Measurements from ENCODE around the gene CDCA7. TPM values are rescaled to one million over a fixed set of nuclear protein-coding genes. Genes with fewer than 3 reads are reported as not detected.

Gene CDCA7
- polyA plus RNA-seq, 1 of the 3 experiments (the other 2 are of a cell fraction): 19.1 TPM

GRCh38 chr2:173349287-173349686 is 5.4 kb upstream of the CDCA7 start:
- H3K36me3 ChIP-seq (replicated peaks in 1 of 2; ENCODE audit: control insufficient read depth in 1 of 2, insufficient read depth in 2 of 2, low read length in 1 of 2): no peaks in the 10 kb centered on the region
- H3K27me3 ChIP-seq (ENCODE audit: insufficient read depth): no peaks in the 10 kb centered on the region; the same call in 1 of the 2 replicates
- no peak overlapping the region for H3K27ac ChIP-seq (ENCODE audit: low read depth in 2 of 2, low read length in 1 of 2)
- H4K20me1 ChIP-seq (ENCODE audit: insufficient read depth): no peaks in the 10 kb centered on the region
- no peak overlapping the region for H3K9ac ChIP-seq
- 48% methylated on average over 2 of the region's 2 CpGs for WGBS (ENCODE audit: low lambda C conversion rate)
- no peaks in the 10 kb centered on the region for H3K9me2 ChIP-seq
- CTCF ChIA-PET: no interaction called here
- H2AFZ ChIP-seq (ENCODE audit: low read depth): no peak overlapping the region
- no peaks in the 10 kb centered on the region for H3K9me3 ChIP-seq
- no peaks in the 10 kb centered on the region for H3F3A ChIP-seq (replicated peaks; ENCODE audit: insufficient read depth)
- no peak overlapping the region for H3K4me3 ChIP-seq (ENCODE audit: low read depth in 2 of 2, low read length in 1 of 2)
- DNase-seq: no peak
- no peak for TF ChIP-seq YY1 (IDR thresholded peaks at IDR 0.05; ENCODE audit: low read depth)
- TF ChIP-seq TCF12 (IDR thresholded peaks at IDR 0.05): no peak
- no peak for TF ChIP-seq NFIC (IDR thresholded peaks at IDR 0.05; ENCODE audit: borderline replicate concordance)
- TF ChIP-seq EZH2phosphoT487 (IDR thresholded peaks at IDR 0.05; ENCODE audit: borderline replicate concordance, low read depth): no peak
- no peak for TF ChIP-seq TAF1 (IDR thresholded peaks at IDR 0.05; ENCODE audit: borderline replicate concordance, low read depth, low read length)
- TF ChIP-seq TEAD4 (IDR thresholded peaks at IDR 0.05; ENCODE audit: borderline replicate concordance, insufficient read depth): no peak
- TF ChIP-seq, protein P1, sequence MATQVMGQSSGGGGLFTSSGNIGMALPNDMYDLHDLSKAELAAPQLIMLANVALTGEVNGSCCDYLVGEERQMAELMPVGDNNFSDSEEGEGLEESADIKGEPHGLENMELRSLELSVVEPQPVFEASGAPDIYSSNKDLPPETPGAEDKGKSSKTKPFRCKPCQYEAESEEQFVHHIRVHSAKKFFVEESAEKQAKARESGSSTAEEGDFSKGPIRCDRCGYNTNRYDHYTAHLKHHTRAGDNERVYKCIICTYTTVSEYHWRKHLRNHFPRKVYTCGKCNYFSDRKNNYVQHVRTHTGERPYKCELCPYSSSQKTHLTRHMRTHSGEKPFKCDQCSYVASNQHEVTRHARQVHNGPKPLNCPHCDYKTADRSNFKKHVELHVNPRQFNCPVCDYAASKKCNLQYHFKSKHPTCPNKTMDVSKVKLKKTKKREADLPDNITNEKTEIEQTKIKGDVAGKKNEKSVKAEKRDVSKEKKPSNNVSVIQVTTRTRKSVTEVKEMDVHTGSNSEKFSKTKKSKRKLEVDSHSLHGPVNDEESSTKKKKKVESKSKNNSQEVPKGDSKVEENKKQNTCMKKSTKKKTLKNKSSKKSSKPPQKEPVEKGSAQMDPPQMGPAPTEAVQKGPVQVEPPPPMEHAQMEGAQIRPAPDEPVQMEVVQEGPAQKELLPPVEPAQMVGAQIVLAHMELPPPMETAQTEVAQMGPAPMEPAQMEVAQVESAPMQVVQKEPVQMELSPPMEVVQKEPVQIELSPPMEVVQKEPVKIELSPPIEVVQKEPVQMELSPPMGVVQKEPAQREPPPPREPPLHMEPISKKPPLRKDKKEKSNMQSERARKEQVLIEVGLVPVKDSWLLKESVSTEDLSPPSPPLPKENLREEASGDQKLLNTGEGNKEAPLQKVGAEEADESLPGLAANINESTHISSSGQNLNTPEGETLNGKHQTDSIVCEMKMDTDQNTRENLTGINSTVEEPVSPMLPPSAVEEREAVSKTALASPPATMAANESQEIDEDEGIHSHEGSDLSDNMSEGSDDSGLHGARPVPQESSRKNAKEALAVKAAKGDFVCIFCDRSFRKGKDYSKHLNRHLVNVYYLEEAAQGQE (IDR thresholded peaks at IDR 0.05; ENCODE audit: low read depth, low read length): no peak
- TF ChIP-seq, protein P2, sequence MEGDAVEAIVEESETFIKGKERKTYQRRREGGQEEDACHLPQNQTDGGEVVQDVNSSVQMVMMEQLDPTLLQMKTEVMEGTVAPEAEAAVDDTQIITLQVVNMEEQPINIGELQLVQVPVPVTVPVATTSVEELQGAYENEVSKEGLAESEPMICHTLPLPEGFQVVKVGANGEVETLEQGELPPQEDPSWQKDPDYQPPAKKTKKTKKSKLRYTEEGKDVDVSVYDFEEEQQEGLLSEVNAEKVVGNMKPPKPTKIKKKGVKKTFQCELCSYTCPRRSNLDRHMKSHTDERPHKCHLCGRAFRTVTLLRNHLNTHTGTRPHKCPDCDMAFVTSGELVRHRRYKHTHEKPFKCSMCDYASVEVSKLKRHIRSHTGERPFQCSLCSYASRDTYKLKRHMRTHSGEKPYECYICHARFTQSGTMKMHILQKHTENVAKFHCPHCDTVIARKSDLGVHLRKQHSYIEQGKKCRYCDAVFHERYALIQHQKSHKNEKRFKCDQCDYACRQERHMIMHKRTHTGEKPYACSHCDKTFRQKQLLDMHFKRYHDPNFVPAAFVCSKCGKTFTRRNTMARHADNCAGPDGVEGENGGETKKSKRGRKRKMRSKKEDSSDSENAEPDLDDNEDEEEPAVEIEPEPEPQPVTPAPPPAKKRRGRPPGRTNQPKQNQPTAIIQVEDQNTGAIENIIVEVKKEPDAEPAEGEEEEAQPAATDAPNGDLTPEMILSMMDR (IDR thresholded peaks at IDR 0.05): no peak
- no peak for TF ChIP-seq NRF1 (IDR thresholded peaks at IDR 0.05; ENCODE audit: low read depth, low read length)
- TF ChIP-seq MXI1 (IDR thresholded peaks at IDR 0.05; ENCODE audit: low read depth, low read length): no peak
- TF ChIP-seq CHD2 (IDR thresholded peaks at IDR 0.05; ENCODE audit: low read length, partially characterized antibody): no peak
- no peak for TF ChIP-seq PBX3 (IDR thresholded peaks at IDR 0.05)
- TF ChIP-seq, protein P3, sequence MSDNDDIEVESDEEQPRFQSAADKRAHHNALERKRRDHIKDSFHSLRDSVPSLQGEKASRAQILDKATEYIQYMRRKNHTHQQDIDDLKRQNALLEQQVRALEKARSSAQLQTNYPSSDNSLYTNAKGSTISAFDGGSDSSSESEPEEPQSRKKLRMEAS (IDR thresholded peaks at IDR 0.05; ENCODE audit: low read depth): no peak
- no peaks in the 10 kb centered on the region for H3K79me2 ChIP-seq (ENCODE audit: insufficient read depth)
- no peak overlapping the region for H3K4me2 ChIP-seq
- POLR2A ChIA-PET: no interaction called here
- no peaks in the 10 kb centered on the region; a peak in 1 of 4 replicates for H3K4me1 ChIP-seq (ENCODE audit: control insufficient read depth in 1 of 2, insufficient read depth in 2 of 2, low read depth in 1 of 2, low read length in 1 of 2)
